Activated CD4-positive, CD25-positive, alpha-beta regulatory T cell treated with anti-CD3 and anti-CD28 coated beads, Interleukin-2, amount 50 U/mL, for 72 hours (primary cell): ENCODE results near the gene PPME1.

Experiments
- DNase-seq: peaks from one replicate; pipeline ENCODE4 v3.0.0; 2021

PPME1 gene

DNA sequence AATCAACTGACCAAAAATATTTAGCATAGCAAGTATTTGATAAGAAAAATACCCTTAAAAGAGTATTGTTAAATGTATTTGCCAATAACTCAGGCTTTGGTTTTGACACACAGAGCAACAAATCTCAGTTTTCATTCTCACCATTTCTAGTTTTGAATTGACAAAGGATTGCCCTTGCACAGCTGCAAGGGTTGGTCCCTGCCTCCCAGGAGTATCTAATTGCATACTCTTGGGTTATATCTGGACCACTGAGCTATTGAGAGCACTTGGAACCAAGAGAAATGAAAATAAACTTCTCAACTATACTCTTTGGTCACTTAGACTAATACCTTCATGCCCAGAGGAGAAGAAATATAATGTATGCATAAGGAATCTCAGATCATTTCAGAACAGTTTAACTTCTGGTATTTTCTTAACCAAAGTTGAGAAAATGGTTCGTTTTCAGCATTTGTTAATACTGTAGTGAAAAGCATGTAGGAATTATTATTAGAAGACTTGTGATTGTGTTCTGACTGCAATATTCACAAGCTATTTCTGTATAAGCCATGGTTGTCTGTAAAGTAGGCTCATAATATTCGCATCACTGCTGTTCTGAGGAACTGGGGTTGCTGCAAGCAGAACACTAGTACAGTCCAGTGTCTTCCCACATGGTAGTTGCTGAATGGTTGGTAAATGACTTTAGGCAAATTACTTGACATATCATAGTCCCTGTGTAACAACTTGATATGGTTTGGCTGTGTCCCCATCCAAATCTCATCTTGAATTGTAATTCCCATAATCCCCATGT, 8.2 kb upstream of the PPME1 start:
- DNase-seq = no peak

DNA sequence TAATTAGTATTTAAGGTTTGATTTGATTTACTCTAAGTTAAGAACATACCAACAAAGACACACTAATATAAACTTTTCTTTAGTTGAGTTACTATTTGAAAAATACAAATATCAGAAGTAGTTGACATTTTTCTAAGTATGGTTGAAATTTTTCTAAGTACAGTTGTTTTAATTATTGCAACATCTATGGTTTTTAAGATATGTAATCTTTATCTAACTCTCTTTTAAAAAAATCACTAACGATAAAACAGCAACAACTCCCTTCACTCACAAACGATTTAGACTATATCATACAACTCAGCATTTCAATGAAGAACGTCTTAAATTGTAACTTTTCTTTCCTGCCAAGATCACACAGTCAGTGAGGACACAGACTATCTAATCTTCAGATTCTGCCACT, 2.3 kb upstream of the PPME1 start:
- no peak for DNase-seq

DNA sequence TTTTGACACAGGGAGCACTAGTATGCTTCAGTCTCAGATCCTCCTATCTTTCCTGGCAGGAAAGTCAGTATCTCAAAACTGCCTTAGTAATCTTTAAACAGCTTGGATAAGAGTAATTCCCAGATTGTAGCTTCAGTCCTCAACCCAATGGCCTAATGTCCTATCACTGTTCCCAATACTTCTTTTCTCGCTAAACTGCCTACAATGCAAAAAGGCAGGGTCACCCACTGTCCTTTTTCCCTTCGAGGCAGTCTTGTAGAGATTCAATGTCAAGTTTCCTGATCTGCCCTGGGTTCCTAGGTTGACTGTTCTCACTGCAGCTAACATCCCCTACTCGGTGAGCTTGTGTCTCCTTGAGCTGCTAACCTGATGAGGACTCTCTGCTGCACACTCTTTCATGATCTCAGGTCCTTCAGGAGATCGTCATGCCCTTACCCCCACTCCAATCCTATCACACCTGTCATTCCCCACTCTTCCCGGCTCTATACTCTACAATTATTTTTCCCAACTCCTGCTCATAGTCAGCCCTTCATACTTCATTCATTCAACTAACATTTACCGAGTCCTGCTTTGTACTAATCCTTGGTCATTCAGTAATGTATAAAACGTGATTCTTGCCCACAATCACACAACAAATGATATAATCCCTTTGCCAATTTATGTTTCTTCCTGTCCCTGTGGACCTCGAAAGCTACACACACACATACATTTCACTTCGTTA, 1.2 kb upstream of the PPME1 start:
- no peak for DNase-seq

DNA sequence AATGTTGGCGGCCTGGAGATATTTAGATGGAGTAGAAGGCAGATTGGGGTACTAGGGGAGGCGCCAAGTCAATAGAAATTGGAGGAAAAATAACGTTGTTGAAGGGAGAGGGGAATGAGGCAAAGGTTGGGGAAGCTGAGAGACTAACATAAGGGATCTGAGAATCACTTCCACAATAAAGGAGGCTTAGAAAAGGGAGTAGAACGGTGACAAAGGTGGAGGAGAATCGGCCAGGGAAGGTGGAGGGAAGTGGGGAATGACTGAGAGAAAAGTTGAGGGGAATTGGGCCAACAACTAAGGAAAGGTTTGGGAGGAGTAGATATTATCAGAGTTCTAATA, 510 bp downstream of the PPME1 start:
- DNase-seq = no peak

DNA sequence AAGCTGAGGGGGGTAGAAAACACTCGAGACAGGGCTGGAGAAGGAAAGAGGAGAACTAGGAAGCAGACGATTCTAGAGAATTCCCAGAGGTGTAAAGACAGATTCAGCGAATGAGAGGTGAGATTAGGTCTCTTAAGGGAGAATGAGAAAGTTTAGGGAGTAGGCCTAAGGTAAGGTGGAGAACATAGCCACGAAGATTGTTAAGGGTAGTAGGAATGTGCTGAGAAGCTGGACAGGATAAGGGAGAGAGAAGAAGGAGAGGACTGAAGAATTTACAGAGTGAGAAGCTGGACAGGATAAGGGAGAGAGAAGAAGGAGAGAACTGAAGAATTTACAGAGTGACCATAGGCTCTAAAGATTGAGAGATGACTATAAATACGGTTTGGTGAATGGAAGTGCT, 908 bp downstream of the PPME1 start:
- no peak for DNase-seq

DNA sequence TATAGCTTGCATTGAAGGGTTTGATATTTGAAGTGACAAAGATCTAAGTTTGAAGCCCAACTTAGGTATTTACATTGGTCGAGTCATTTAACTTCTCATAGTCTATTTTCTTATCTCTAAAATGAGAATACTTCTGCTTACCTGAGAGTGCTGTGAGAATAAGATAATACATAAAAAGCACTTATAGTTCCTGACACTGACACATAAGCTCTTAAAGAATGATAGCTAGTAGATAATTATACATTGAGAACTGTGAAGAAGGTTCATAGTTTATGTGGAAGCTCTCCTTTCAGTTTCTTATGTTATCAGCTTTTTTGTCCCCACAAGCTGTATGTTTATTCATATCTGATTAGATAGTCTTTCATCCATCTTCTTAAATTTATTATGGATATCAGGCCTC, 4.8 kb downstream of the PPME1 start:
- no peak for DNase-seq

- no peak for DNase-seq
Measured at GRCh38 chr11:74179234-74180052, 8.4 kb downstream of the PPME1 start.

- no peak for DNase-seq
Measured at GRCh38 chr11:74182635-74183034, 11.5 kb downstream of the PPME1 start.

DNA sequence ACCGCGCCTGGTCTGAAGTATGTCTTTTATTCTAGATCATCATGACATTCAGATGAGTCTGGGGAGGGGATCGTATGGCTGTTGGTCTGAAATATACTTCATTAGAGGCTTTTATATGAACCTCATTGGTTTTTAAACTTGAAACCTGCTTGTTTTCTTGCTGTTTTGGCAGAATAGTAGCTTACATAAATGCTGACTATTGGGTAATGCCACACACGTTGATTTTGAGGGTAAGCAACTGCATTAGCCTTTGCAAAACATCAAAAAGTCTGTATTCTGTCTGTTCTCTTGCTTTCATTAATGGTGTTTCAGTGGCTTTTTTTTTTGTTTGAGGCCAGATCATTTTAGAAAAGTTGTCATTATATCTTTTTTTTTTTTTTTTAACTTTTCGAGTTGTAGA, 14.2 kb downstream of the PPME1 start:
- no peak for DNase-seq

DNA sequence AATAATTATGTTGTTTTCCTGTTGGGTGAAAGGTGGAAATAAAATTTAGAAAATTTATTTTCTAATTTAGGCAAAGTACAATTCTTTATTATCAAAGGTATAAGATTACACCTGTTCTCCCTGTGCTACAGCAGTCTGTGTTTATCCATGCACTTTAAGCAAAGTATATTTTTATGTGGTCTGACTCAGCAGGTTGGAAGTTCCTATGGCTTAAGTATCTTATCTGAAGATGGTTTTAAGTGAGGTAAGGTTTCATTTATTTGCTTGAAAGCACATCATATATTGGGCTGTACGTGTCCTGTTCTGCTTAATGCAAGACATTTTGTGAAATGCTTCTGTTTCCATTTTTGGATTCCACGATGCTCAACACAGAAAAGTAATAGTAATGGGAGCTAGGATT, 14.6 kb downstream of the PPME1 start:
- no peak for DNase-seq

GRCh38 chr11:74195828-74196227, 24.7 kb downstream of the PPME1 start:
- DNase-seq = no peak

DNA sequence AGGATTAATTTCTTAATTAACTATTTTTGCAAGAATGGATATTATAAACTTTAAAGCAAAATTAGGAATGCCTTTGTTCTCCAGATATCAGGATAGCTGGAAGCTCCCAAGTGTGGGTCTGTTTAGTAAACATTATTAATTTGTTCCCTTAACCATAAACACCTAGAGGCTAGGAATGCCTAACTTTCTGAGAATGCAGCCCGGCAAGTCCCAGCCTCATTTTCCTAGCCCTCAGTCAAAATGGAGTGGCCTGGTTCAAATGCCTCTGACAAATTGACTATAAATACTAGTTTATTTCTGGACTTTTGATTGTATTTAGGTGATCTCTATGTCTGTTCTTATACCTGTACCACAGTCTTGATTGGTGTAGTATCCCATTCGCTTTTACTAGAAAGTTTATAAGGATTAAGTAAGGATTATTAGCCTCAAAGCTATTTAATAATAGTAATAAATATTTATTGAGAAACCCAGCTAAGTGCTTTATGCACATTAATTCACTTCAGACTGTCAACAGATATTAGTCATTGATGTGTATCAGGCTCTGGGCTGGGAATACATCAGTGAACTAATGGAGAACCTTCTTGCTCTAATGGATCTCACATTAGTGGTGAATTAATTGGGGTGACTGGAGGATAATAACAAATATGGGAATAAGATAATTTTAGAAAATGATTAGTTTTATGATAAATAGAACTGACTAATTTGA, 25.8 kb downstream of the PPME1 start:
- no peak for DNase-seq

DNA sequence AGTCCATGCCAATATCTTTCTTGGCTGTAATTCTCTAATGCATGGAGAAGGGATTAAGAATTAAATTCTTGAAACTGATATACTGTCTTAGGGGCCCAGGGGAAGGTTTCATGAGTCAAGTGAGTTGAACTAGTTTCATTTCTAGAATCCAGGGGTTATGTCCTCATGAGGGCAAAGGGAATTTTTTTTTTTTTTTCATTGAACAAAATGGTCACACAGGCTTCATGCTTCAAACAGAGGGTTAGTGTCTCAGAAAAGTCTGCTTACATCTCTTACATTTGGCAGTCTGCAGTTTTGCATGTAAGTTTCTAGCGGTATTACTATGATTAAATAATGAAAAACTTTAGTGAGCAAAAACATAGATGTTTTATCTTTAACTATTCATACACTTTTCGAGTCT, 32.9 kb downstream of the PPME1 start:
- no peak for DNase-seq

GRCh38 chr11:74204701-74205100, 33.6 kb downstream of the PPME1 start:
- DNase-seq = no peak

DNA sequence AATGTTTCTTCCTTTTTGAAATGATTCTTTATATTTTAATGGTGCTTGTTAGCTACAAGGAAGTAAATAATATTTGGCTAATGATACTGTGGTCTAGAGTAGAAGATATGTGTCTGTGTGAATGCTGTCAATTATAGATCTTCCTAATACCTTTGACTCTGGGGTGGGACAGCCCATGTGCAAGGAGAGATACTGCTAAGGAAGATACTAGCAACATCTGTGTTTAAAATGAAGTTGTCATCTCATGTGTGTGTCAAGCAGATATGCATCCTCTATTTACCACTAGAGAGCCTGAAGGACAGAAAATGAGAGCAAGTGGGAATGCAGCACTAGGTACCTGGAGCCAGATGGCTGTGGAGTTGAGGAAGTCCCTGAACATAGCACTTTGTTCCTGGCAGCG, 34.1 kb downstream of the PPME1 start:
- no peak for DNase-seq

- no peak for DNase-seq
Measured at GRCh38 chr11:74206746-74207145, 35.7 kb downstream of the PPME1 start.

GRCh38 chr11:74208507-74208906, 37.4 kb downstream of the PPME1 start:
- no peak for DNase-seq

DNA sequence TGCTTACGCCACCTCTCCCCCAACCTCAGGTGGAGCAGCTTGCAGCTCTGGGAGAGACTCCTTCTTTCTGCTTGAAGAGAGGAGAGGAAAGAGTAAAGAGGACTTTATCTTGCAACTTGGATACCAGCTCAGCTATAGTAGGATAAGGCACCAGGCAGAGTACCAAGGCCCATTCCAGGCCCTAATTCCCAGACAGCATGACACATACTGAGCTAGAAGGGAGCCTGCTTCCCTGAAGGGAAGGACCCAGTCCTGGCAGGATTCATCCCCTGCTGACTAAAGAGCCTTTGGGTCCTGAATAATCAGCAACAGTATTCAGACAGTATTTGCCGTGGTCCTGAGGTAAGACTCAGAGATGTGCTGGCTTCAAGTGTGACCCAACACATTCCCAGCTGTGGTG, 41.4 kb downstream of the PPME1 start:
- DNase-seq = no peak

DNA sequence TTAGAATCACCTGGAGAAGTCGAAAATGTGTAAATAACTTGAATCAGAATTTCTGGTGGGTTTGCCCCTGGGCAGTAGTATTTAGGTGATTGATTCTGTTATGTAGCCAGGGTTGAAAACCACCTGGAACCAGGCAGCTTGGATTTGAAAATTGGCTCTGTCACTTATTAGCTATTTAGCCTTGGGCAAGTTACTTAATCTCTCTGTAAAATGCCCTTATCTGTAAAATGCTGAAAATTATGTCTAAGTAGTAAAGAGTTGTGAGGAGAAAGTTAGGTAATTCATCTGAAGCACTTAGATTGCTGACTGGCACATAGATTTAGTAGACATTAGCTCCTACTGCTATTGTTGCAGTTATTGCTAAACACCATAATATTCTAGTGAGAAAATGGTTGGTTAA, 49.3 kb downstream of the PPME1 start:
- no peak for DNase-seq

- DNase-seq = no peak
Measured at GRCh38 chr11:74221816-74222215, 50.7 kb downstream of the PPME1 start.

DNA sequence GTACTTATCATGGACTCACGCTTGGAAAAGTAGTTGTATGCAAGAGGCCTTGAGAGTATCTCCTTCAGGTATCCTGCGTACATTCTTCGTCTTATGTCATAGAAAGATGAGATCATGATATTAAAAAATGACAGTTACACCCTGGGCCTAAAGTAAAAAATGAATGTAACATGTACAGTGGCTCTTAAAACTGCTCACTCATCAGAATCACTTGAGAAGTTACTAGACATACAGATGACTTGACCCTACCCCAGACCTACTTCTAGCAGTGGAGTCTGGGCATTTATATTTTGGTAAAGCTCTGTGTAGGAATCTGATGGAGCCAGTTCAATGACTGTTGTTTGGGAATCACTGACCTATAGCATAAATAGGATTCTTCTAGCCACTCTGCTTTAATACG, 54.5 kb downstream of the PPME1 start:
- no peak for DNase-seq

DNA sequence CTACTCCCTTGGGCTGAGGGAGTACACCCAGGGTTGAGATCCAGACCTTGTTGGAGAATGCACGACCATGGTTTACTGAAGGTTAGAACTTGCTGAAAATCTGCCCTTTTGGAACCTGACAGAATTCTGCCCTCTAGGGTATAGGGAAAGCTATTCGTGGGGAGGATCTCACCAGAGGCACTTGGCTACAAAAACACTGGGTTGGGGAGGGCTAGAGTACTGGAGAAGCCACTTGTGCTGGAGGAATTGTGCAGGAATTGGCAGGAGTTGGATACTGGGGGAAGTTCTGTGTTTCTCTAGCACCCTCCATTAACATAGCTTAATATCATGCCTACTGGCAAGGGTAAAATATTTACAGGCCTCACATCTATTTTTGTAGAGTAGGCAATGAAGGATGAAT, 55.8 kb downstream of the PPME1 start:
- DNase-seq = no peak

DNA sequence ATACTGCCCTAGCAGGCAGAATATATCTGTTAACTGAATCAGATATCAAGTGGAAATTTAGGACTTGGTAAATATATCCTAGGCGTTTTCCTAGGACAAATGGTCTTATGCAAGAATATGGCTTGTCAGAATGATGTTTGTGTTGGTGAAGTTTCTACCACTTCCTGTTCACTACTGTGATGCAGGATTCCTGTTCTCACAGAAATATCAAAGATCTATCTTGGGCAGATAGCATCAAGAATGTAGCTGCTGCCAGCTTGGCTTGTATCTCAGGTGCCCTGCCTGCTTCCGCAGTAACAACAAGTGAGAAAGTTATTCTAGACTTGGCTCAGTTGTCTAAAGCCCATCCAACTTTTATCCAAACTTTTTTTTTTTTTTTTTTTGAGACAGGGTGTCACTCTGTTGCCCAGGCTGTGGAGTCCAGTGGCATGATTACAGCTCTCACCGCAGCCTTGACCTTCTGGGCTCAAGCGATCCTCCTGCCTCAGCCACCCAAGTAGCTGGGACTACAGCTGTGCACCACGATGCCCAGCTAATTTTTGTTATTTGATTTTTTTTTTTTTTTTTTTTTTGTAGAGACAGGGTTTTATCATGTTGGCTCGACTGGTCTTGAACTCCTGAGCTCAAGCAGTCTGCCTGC, 61.3 kb downstream of the PPME1 start:
- no peak for DNase-seq
